GM18870 (cell line): ENCODE data around the gene MTAP.

ENCODE experiments used
- ATAC-seq: cut with Tn5 transposase; IDR thresholded peaks from one replicate; pipeline ENCODE4 v1.9.1; 2021; ENCODE audit warnings: moderate library complexity; ENCODE audit not compliant: unreplicated experiment

MTAP gene

GRCh38 chr9:21804331-21804730 is 1.9 kb downstream of the MTAP start:
- no peak for ATAC-seq

DNA sequence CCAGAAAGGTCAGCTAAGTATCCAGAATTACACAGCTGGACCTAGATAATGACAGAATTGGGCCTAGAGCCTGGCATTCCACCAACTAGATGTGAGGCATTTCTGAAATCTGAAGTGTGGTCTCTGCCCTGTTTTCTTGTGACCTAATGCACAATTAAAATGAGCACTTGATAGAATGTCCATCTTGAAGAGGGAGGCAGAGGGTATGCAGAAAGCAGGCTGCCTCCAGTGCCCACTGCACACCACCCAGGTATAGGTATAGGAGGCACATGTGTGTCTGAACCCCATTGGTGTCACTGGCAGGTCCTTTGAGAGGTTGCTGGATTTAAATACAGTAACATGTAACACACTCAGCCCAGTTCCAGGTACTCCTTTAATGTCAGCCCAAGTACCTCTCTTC is 2.4 kb downstream of the MTAP start:
- no peak for ATAC-seq

DNA sequence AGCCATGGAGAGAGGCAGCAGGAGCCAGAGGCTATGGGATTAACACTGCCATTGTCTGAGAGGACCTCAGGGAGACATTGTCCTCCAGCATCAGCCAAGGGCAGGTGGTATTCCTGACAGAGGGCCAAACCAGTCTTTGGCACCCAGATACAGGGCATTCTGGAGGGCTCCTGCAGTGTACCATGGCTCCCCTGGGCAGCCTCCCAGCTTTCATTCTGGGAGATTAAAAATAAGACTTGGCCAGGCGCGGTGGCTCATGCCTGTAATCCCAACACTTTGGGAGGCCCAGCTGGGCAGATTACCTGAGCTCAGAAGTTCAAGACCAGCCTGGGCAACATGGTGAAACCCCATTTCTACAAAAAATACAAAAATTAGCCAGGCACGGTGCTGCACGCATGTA is 4.2 kb downstream of the MTAP start:
- ATAC-seq: no peak

- ATAC-seq: no peak
Observed at GRCh38 chr9:21810388-21810787, 8.0 kb downstream of the MTAP start.

GRCh38 chr9:21810881-21811280 is 8.4 kb downstream of the MTAP start:
- ATAC-seq: no peak

DNA sequence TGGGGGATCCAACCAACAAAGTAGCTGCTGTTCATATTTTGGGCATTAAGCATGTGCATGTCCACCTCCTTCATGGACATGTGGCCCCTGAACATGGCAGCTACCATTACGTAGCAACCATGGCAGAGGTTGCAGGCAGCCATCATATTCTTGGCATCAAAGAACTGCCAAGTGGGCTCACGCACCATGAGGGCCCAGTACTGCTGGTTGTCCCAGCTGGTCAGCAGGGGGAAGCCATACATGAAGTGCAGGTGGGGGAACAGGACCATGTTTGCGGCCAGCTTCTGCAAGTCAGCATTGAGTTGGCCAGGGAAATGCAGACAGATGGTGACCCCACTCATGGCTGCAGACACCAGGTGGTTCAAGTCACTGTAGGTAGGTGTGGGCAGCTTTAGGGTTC is 9.5 kb downstream of the MTAP start:
- no peak for ATAC-seq

- ATAC-seq: no peak
Observed at GRCh38 chr9:21812415-21812814, 10.0 kb downstream of the MTAP start.

DNA sequence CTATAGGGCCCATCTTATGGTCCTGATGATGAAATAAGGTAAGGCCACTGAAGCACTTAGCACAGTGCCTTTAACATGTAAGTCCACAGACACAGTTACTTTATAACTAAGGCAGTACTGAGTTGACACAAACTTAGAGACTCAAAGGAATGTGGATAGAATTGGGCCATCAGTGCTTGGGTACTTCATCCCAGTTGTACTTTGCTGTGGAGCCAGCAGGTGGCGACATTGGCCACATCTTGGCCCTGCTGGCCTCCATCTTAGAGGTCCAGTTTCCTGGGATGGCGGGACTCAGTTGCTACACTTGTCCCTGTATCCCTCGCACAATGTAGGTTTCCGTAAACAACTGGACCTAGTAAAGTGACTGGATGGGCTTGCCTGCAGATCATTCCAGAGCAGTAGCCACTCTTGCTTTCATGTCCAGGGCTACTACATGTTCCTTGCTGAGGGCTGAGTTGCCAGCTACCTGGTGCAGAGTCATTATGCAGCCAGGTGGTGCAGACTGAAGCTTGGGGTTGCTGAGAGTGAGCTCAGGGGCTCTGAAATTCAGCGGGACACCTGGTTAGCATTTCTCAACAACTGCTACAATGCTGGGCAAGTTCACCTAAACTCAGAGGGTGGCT is 10.6 kb downstream of the MTAP start:
- peak; percentile 47 for ATAC-seq

DNA sequence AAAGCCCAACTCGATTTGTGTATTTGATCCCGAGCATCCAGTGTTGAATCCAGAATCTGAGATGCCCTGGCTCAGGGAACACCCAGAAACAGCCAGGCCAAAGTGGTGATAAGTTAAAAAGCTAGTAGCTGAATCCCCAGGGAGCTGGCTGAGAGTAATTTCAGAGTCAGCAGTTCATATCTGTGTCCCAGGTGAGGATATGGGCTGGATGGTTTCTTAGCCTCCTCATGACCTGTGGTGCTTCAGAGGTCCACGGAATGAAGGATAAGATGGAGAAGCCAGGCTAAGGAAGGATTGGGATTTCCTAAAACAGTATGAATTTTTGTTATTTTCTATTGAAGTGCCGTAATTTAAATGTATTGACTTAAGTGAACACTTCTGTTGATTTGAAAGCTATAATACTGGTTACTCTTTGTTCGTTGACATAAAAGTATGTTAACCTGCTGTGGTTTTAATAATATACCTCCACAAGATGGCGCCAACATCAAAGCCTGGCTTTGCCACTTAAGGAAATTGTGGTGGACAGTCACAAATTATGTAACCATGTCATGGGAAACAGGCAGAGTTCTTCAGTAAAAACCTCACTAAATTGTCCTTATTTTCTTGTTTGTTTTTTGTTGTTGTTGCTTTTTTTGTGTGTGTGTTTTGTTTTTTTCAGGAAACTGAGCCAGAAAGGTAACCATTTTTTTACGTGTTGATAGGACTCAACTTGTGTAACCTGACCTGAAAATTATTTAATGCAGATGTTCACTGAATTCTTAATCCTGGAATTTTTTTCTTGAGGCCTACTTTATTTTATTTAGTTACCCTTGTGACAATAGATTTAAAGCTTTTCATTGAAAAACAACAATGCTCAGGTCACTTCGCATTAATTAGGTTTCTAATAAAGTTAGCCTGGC is 11.4 kb downstream of the MTAP start:
- peak; percentile 50 for ATAC-seq

DNA sequence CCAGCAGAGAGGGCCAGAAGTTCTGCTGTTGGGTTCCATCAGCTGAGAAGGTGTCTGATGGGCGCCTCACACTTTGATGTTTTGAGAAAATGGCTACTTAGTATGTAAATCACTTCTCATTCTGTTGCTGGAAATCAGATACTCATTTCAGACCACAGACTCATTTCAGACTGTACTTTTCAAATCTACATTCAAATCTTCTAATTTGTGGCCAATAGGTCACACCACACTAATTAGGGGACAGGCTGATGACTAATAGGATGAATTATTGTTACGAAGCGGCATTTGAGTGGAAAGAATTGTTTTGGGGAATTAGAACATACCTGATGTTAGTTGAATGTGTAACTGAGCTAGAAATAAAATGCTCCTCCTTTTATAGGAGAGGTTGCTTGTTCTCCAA is 13.2 kb downstream of the MTAP start:
- no peak for ATAC-seq

- ATAC-seq: no peak
Observed at GRCh38 chr9:21817176-21817575, 14.7 kb downstream of the MTAP start.

DNA sequence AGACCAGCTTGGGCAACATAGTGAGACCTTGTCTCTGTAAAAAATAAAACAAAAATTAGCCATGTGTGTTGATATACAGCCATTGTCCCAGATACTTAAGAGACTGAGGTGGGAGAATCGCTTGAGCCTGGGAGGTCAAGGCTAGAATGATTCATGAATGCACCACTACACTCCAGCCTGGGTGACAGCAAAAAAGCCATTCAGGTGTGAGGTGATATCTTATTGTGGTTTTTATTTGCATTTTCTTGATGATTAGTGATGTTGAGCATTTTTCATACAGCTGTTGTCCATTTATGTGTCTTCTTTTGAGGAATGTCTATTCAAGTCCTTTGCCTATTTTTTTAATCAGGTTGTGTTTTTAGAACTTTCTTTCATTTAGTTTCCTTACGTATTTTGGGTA is 23.2 kb downstream of the MTAP start:
- no peak for ATAC-seq

DNA sequence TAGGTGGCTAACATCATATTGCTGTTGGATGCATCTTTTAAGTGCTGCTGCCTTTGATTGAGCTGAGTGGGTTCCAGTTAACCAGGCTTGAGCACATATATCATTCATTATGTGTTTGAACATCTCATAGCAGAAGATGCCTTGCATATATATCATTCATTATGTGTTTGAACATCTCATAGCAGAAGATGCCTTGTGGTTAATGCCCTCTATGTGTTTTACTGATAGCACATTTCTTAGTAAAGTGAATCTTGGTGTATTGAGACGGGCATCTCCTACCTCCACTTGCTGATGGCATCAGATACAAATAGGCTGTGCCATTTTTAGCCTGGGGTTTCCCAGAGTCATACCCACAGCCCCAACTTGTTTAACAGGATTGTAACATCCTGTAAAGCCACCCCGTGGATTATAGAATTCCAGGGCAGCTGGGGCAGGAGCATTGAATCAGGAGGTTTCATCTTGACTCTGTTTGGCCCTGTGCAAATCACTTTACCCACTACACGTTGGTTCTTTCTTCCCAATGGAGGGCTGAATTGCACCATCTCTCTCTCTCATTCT is 26.5 kb downstream of the MTAP start:
- ATAC-seq: no peak

- no peak for ATAC-seq
Observed at GRCh38 chr9:21830589-21830988, 28.2 kb downstream of the MTAP start.

DNA sequence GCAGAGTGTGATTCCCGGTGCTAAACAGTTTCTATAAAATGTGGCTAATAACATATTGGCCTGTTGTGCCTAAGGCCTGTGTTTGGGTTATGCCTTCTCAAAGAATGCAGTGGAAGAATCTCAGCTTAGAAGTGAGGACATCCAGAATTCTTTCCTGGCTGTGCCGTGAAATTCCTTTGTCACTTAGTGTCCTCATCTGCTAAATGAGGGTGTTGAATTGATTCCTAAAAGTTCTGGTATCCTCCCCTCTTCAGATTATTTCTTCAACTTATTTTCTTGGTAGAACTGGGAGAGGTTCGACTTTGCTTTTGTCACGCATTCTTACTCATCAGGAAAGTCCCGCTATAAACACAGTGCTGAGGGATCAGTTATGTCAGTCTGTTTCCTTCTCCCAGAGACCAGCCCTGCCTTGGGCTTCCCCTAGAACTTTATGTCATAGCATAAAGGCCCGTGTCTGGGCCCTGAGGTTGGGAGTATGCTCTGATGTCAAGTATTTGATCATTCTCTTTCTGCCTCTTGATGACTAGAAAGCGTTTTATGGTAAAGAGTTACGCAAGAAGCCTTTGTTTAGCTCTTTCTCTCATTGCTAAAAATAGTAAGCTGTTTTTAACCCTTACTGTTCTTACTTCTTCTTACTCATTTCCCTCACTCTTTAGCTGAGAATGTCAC is 29.5 kb downstream of the MTAP start:
- ATAC-seq: peak; percentile 67

DNA sequence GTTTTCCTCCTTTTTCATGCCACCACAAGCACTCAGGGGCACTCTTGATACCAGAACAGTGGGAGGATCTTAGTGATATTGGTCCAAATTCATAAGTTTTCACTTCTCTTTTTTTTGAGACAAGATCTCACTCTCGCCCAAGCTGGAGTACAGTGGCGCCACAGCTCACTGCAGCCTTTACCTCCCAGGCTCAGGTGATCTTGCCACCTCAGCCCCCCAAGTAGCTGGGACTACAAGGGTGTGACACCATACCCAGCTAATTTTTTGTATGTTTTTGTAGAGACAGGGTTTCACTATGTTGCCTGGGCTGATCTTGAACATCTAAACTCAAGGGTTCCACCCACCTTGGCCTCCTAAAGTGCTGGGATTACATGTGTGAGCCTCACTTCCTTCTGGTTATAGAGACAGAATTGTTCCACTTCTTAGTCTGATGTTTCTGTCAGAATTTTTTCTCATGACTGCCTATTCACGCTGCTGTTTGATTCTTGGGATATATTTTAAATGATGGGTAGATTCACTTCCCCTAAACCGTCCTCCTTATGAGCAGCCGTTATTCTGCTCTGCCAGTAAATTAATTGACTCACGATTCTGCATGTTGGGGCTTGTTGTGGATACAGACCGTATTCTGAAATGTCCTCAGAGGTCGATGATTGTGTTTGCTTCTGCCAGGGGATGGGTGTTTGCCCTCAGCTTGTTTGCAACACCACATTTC is 30.8 kb downstream of the MTAP start:
- peak; percentile 74 for ATAC-seq

DNA sequence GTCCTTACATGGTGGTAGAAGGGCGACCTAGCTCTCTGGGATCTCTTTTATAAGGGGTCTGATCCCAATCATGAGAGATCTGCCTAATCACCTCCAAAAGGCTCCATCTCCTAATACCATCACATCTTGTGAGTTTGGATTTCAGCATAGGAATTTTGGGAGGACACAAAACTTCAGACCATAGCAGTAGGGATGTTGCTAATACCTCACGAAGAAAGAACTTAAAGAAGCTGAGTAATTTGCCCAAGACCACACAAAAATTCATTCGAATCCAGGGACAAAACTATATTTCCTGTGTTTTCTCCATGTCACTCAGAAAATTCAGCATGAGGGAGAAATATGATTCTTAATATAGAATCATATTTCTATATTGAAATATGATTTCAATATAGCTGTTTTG is 32.7 kb downstream of the MTAP start:
- no peak for ATAC-seq

DNA sequence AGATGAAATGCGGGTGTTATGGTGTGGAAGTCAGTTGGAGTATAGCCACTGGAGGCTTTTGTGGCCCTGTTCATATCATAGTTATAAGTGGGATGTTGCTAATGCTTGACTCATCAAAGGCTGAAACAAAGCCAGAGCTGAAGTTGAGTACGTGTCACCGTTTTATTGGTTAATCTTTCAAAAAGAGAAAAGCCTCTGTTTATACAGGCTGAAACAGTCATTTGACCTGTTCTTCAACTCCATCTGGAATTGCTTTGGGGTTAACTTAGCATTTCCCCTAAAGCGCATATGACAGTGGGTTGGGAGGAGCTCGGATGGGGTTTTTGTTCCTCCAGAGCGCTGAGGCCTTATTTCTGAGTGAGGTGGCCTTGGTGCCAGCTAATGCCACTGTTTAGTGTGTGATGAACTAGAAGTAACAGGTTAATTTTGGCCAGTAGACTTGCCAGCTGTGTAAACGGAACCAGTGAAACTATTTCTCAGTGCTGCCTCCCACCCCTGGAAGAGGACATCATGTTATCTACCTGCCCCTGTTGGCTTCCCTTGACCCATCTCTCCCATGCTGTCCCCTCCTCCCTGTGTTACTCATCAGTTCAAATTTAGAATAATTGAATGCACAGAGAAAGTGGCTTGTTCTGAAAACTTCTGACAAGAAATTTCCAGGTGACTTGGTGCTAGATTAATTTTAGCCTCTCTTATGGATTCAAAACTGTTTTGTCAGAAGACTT is 34.2 kb downstream of the MTAP start:
- no peak for ATAC-seq

- ATAC-seq: no peak
Observed at GRCh38 chr9:21837501-21837900, 35.1 kb downstream of the MTAP start.

DNA sequence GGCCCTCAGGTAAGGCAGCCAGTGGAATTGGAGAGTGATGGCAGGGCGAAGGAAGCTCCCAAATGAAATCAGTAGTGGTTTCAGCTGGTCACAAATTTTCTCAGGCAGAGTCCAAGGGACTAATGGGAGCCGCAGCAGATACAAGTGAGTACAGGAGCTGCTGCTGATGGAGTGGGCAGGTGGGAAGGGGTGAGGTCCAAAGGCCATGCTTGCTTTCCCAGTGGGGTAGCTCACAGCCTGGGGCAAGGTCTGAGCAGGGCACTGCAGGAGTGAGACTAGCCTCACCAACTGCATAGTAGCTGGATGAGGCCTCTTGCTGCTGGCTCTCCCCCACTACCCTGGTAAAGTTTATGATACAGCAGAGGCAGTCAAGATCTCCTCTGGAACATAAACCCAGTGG is 38.2 kb downstream of the MTAP start:
- no peak for ATAC-seq
